Stimulated activated CD4-positive, alpha-beta T cell treated with anti-CD3 and anti-CD28 coated beads, Interleukin-2, amount 100 ng/mL, for 48 hours (primary cell): Measurements from ENCODE around the gene SEMA4F.

ENCODE experiments used
- DNase-seq, 2 donors: peaks; one replicate each; pipeline ENCODE4 v3.0.0-alpha.2; 2020

Gene SEMA4F

DNA sequence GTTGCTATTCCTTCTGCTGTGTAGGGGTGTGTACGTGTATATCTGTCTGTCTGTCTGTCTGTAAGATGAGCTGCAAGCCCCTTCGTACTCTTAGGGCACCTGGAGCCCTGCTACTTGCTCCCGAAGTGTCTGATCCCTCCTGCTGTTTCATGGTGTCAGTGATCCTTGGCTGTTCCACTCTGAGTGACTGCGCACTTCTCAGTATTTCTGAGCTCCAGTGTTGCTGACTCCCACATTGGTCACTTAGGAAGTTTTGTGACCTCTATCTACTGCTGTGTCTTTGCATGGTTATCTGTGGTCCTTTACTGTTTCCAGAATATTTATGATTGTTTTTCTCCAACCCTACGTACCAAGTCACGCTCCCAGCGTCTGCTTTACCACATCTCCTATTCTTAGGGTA is 16.2 kb downstream of the SEMA4F start:
- DNase-seq: no peak

DNA sequence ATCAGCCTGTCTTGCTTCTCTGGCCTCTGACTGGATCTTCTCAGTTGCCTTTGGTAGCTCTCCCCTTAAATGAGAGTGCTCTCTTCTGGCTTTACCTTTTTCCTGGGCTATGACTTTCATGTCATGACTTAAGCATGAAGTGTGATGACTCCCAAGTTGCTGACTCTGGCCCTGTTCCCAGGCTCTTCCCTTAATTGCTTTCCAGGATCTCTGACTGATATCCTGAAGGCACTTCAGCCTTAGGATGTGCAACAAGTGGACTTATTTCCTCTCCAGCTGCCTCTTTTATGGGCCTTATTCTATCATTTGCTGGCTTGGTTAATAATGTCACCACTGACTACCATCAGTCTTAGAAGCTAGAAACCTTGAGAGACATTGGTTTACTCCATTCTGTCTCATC is 17.4 kb downstream of the SEMA4F start:
- no peak for DNase-seq

DNA sequence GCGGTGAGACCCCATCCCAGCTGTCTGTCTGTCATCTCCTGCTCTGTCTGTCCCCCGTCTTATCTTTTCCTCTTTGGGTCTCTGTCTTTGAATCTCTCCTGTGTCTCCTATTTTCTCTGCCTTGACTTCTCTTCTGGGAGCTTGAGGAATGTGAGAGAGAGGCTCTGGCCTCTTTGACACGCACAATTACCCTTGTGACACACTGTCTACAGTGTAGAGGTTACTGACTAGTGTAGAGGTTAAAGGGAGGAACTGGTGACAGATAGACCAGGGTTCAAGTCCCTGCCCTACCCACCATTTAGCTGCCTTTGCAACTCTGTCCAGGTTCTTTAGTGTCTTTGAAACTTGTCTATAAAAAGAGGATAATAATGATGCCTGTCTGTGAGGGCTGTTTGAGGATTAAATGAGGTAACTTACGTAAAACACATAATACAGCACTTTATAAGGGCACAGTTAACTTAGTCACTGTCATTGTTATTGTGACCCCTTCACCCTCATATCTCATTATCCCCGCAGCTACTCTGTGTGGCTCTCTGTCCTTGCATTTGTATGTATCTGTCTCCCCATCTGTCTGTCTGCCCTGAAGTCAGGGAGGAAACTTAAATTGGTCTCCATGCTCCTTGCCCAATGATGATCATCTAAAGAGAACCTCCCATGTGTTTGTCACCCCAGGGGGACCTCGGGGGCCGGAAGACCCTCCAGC is 19.9 kb downstream of the SEMA4F start:
- DNase-seq: no peak

DNA sequence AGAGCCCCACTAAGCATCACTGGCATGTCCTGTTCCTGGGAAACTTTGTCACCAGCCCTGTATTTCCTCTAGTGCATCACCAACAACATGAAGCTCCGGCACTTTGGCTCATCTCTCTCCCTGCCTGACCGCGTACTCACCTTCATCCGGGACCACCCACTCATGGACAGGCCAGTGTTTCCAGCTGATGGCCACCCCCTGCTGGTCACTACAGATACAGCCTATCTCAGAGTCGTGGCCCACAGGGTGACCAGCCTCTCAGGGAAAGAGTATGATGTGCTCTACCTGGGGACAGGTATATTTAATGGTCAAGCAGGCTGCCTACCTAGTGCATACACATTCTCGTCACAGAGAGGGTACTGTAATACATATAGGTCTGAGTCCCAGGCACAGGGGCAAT is 21.0 kb downstream of the SEMA4F start:
- DNase-seq: no peak

GRCh38 chr2:74676331-74676730 is 22.3 kb downstream of the SEMA4F start:
- no peak for DNase-seq

DNA sequence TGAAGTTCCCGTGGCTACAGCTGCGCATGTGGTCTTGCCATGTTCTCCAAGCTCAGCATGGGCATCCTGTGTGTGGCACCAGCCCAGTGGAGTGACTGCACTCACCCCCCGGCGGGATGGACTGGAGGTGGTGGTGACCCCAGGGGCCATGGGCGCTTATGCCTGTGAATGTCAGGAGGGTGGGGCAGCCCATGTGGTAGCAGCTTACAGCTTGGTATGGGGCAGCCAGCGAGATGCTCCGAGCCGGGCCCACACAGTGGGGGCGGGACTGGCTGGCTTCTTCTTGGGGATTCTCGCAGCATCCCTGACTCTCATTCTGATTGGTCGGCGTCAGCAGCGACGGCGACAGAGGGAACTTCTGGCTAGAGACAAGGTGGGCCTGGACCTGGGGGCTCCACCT is 25.6 kb downstream of the SEMA4F start:
- no peak for DNase-seq

GRCh38 chr2:74682501-74682900 is 28.5 kb downstream of the SEMA4F start:
- no peak for DNase-seq

- no peak for DNase-seq
Observed at GRCh38 chr2:74685408-74685807, 31.4 kb downstream of the SEMA4F start.

DNA sequence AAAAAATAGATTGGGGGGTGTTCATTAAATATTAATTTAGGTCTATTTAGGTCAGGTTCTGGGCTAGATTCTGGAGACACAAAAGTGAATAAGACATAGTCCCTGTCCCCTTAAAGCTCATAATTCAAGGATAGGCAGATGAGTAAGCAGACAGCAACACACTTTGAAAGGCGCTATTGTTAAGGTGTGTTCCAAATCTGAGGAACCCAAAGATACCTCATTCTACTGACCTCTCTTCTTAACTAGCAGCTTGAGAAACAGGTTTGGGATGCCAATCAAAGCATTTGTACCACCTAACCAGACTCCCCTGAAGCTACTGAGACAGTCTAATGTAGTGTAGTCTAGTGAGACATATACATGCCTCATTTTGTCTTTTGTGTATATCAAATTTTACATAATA is 34.8 kb downstream of the SEMA4F start:
- DNase-seq: no peak

- DNase-seq: no peak
Observed at GRCh38 chr2:74689671-74690070, 35.6 kb downstream of the SEMA4F start.

DNA sequence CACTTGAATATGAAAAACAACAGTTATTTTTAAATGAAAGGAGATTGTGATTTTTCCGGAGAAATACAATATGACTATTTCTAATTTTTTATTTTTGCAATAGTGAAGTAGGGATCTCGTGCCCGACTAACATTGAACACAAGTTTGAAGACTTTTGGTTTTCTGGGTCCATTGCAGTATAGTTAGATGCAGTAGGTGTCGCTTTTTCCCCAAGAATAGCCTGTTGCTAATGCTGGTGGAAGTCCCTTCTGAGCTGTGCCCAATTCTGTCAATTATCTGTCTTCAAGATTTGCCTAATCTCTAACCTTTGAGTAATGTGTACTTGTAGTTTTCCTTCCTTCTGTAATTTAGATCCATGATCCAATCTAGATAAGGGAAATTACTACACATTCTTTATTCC is 36.5 kb downstream of the SEMA4F start:
- DNase-seq: peak in 1 of 2 donors; percentile 8

GRCh38 chr2:74691929-74692328 is 37.9 kb downstream of the SEMA4F start:
- no peak for DNase-seq

GRCh38 chr2:74693213-74693612 is 39.2 kb downstream of the SEMA4F start:
- no peak for DNase-seq

DNA sequence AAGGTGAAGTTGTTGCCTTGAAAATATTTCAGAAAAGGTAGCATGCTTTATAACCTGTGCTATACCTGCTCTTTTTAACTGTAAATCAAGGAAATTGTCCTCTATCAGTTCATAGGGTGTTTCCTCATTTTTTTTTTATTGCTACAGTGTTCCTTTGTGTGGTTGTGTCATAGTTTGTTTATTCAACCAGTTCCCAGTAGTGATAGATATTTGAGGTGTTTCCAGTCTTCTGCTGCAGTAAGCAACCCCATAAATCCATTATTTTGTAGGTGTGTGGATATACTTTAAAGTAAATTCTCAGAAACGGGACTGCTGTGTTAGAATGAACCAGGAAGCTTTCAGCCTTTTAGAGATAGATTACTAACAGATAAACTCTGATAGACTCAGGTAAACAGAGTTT is 39.6 kb downstream of the SEMA4F start:
- DNase-seq: no peak

GRCh38 chr2:74694281-74694680 is 40.2 kb downstream of the SEMA4F start:
- no peak for DNase-seq

GRCh38 chr2:74695663-74696062 is 41.6 kb downstream of the SEMA4F start:
- DNase-seq: no peak

GRCh38 chr2:74696829-74697228 is 42.8 kb downstream of the SEMA4F start:
- DNase-seq: no peak

DNA sequence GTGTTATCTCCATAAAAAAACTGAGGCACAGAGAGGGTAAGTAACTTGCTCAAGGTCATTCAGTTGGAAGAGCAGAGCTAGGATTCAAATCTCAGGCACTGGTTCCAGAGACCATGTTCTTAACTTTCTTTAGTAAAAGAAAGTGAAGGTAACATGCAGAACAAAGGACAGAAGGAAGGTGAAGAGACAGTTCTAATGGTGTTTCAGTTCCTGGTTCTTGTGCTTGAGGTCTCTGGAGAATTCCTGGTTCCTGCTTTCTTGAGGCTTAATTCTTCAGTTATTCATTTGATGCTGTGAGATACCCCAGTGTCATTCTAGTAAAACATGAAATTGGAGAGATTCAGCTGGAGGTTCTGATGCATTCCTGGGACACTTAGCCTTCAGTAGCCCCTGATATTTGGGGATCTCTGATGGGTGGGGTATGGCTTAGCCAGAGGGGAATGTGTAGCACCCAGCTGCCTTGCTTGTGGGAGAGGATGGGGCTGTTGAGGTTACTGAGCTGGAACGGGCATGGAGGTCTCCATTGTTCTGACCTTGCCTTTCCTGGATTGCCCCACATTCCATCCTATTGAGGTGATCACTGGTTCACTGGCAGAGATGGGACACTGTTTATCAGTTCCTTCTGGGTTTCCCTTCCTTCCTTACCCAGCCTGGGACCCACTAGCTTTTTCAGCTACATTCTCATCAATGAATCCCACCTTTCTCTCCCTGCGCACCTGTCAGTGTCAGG is 46.8 kb downstream of the SEMA4F start:
- no peak for DNase-seq

DNA sequence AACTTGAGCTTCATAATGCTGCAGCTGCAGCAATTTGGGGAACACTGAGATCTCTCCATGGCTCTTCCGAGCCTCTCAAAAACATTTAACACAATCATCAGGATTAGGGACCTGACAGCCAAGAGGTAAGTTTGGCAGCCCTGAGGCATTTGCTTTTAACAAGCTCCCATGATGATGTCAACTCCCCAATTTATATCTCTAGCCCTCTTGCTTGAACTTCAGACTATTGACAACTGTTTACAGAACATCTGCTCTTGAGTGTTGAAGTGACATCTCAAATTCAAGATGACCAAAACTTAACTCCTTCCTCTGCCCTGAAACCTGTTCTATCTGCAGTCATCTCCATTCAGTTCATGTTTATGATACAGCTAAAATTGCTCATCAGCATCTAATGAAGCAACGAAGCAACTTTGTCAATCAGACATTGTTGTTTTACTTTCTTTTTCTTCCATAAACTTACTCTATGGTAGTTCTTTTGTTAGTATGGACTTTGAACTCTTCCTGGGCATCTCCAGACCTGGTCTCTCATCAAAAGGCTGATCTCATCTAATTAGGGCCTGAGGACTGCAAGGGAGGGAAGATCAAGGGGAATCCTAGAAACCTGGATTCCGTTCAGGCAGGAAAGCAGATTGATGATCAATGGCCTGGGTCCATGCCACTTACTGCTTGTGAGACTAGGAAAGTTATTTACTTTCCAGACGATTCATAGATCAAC is 48.1 kb downstream of the SEMA4F start:
- DNase-seq: no peak

- DNase-seq: no peak
Observed at GRCh38 chr2:74703373-74703772, 49.3 kb downstream of the SEMA4F start.

DNA sequence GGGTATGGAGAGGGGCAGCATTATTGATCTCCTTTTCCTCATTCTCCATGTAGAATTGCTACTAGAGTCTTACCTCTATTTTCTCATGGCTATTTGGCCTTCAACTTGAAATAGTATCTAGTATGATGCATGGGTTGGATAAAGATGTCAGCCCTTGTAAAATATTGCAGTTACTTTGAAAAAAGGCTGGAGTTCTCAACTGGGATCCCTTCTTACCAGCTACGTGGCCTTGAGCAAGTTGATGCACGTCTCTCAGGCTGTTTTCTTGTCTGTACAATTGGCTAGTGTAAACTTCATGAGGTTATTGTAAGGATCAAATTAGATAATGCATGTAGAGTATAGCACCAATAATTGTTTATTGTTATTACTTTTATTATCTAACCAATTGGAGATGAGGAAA is 50.2 kb downstream of the SEMA4F start:
- DNase-seq: no peak

DNA sequence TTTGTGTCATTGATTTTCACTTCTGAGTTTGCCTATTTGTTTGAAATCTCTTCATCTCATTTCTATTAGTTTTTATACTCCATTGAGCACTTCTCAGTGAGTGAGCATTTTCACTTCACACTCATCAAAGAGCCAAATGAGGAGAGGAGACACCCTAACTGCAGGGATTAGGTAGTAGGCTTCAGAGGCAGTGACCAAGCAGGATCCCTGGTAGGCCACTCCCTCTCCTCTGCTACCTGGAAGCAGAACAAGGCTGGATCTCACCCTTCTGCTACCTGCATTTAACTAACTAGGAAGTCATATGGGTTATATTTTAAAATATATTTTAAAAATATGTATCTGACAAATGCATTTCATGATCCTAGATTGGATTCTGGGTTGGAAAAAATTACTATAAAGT is 52.7 kb downstream of the SEMA4F start:
- DNase-seq: no peak

DNA sequence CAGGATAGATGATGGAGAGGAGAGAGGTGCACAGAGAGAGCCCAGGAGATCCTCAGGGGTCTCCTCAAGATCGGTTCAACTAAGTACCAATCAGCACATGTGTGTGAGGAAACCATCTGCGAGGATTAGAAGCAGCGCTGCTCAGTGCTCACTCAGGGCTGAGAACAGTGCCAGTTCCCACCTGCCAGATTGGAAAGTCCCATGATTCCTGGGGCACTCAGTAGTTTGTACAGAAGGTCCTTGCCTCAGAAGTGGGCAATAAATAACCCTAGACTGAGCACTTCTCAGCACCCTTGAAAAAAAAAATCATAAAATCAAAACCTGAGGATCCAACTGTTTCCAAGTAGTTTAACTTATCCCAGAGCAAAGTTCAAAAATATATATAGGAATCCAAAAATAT is 53.8 kb downstream of the SEMA4F start:
- DNase-seq: no peak

DNA sequence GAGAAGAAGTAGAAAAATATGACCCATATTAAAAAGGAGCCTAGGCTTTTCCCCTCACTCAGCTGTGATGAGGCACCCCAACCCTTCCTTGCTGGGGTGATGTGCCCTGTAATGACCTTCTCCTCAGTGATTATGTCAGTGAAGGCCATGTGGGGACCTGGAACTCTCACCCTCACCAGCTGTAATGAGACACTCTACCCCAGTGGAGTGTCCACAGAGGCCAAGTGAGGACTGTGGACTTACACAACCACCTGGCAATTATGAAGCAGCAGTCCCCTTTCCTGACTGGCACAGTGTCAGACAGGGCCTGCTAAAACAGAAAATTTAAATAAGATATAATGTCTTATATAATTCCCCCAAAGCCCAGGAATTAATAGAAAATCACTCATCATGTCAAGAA is 54.2 kb downstream of the SEMA4F start:
- DNase-seq: no peak
